Mononuclear cell (primary cell): ENCODE results near the gene PDE4D. TPM values are rescaled to one million over a fixed set of nuclear protein-coding genes. Genes with fewer than 3 reads are reported as not detected.

Experiments used
- H3K27me3 ChIP-seq: 2 replicates; pipeline ENCODE4 v1.6.0; 2011; ENCODE audit warnings: low read length, control low read depth; ENCODE audit not compliant: insufficient read depth
- H3K4me1 ChIP-seq: 2 replicates; pipeline ENCODE4 v1.5.1; 2011; ENCODE audit warnings: mild to moderate bottlenecking, low read length, control low read depth; ENCODE audit not compliant: insufficient read depth
- H3K4me3 ChIP-seq: 2 replicates; pipeline ENCODE4 v1.5.1; 2011; ENCODE audit warnings: mild to moderate bottlenecking, low read length, moderate library complexity
- H3K9me3 ChIP-seq: 2 replicates; pipeline ENCODE4 v1.5.1; 2011; ENCODE audit warnings: low read depth, mild to moderate bottlenecking, control low read depth, low read length
- total RNA-seq: library from RNA; depleted of rRNA; stranded (reverse); fragments of >200 nt; gene quantifications from one replicate; pipeline ENCODE4 v1.2.3, GENCODE V29; 2012

Gene PDE4D
- total RNA-seq, 1 donor: 171 TPM

DNA sequence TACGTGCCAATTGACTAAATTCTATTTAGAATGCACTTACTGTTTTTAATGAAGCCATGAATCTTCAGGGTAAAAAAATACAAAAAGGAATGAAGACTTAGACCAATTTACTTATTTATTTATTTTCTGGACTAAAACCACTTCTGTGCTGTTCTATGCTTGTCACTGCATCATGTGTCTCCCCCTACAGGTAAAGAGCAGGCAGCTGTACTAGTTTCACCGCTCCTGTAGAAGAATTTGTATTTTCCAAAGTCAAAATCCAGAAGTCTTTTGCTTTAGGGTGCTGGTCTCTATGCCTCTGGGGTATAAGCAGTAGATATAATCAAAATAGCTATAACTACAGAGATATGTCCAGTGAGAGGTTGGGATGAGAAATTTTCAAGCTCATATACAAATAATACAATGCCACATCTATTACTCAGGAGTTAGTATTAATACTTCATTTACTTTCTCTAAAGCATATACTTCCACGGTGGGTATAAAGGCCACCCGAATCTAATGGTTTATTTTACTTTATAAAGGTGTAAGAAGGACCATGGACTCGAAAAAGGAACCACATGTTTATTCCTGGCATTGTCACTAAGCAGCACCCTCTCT, 719.2 kb downstream of the PDE4D start:
- H3K27me3 ChIP-seq: no peaks in the 10 kb centered on the region
- no peak overlapping the region for H3K4me3 ChIP-seq
- no peaks in the 10 kb centered on the region for H3K9me3 ChIP-seq
- peaks cover 9% of the 10 kb centered on the region for H3K4me1 ChIP-seq

DNA sequence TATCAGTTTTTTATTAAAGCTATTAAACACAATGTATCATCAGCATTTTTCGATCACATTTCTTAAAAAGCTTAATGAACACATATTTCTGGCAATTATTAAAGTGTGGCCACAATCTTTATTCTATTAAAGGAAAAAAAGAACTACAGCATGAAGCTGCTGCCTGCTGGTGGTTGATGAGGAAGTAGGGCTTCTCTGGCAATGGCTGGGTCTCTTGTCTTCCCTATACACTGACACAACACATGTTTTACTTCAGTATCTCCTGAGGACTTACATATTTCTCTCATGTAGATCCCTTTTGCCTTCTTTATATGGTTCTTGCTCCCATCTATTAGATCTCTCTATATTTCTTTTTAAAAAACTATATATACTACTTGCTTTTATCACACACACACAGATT, 719.9 kb downstream of the PDE4D start:
- Histone ChIP-seq H3K9me3 (no peaks in the 10 kb centered on the region), H3K27me3 (no peaks in the 10 kb centered on the region), H3K4me3 (no peak overlapping the region), H3K4me1 (peaks cover 8% of the 10 kb centered on the region)

DNA sequence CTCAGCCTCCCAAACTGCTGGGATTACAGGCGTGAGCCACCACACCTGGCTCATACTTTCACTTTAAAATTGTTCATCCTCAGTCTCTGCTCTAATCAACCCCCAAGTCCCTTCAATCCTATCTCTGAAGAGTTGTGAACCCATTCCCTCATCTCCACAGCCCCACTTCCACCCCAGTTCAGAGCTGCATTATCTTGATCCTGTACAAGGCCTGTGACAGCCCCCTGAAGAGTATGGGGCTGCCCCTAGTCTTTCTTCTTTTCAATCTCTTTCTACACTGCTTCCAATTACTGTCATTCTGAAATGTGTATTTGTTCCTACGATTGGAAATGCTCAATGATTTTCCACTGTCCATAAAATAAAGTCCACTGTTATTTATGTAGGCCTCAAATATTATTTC, 722.4 kb downstream of the PDE4D start:
- H3K27me3 ChIP-seq: no peaks in the 10 kb centered on the region
- H3K4me1 ChIP-seq: no peaks in the 10 kb centered on the region
- H3K9me3 ChIP-seq: no peaks in the 10 kb centered on the region
- H3K4me3 ChIP-seq: no peak overlapping the region

DNA sequence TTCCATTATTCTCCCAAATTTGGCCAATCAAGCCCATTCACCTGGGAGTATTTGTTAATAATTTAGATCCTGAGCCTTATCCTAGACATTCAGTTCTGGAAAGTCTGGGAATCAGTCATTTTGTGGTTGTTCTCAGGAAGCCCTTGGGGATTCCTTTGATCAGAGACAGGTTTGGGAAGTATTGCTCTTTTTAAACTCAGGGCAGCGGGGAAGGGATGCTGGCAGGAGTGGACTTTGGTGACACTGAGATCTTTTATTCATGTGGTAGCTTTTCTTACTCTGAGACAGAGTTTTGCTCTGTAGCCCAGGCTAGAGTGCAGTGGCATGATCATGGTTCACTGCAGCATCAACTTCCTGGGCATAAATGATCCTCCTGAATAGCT, 723.8 kb downstream of the PDE4D start:
- Histone ChIP-seq H3K4me3 (no peak overlapping the region), H3K27me3 (no peaks in the 10 kb centered on the region), H3K9me3 (no peaks in the 10 kb centered on the region), H3K4me1 (no peaks in the 10 kb centered on the region)

DNA sequence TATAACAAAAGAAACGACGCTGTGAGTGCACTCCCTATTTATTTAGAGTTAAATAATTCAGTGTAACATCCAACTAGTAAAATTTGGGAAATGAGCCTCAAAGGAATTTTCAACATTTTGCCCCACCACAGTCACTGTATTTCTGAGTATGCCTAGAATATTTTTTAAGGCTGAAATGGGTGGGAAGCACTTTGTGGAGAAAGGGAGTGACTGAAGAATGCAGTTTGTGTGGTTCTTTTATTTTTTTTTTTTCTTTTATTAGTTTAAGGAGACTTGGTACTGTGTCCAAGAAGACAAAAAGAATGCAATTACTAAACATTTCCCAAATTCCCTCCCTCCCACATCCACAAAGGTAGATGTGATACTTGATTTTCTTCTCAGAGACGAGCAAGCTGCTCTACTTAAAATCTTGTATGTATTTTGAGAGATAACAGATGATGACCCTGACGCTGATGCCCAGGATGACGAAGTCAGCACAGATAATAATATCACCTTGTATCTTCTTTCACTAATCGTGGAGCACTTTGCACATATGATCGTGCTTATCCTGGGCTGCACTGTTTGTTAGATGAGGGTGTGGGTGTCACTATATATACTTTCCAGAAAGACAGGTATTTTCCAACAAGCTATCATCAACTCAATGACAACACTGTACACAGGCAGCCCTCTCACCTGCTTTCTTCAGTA, 724.3 kb downstream of the PDE4D start:
- Histone ChIP-seq H3K4me3 (no peak overlapping the region), H3K9me3 (no peaks in the 10 kb centered on the region), H3K27me3 (no peaks in the 10 kb centered on the region), H3K4me1 (no peaks in the 10 kb centered on the region)

DNA sequence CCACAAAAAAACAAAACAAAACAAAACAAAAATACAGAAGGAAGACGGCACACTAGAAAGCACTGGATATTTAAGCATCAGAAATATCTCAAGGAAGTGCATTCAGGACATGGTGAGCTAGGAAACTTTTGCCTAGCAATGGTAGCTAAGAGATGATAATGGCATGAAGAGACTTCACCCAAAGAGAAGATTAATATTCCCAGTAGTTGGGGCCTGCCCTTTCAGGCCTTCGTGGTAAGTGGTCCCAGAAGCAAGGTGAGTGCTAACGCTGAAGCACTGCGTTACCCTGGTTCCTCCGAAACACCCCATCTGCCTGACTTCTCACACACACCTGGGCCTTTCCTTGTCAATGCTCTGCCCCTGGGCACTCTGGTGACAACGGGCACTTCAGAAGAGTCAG, 725.5 kb downstream of the PDE4D start:
- Histone ChIP-seq H3K27me3 (no peaks in the 10 kb centered on the region), H3K9me3 (no peaks in the 10 kb centered on the region), H3K4me1 (no peaks in the 10 kb centered on the region), H3K4me3 (no peak overlapping the region)

DNA sequence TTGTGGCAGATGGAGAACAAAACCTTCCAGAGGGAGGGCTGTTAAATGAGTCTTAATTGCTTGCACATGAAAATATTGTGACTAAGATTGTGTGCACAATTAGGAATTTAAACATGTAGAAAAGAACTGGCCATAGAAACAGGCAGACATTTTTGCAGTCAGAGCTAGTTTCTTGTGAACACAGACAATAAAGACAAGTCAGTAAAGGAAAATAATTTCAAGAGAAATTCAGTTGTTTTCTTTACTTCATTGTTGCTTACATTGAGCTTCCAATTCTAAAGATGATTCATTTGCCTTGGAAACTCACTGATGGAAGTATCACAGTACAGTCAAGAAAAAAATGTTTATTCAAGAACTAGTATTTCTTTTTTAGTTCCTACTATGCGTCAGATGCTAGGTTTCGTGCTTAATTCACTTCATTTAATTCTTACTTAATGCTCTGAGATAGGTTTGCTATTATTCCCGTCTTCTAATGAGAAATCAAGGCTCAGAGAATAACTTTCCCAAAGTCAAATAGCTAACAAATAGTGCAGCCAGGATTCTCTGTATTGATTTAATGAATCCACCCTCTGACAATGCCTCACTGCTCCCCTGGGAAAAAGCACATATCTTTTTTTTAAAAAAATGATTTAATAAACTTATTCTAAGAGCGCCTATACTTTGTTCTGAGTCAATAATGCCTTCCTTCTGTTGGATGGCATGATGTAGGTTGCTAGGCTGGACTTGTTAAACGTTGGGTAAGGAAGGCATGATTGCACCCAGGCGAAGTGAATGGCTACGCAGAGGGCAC, 729.3 kb downstream of the PDE4D start:
- no peaks in the 10 kb centered on the region for H3K9me3 ChIP-seq
- H3K4me1 ChIP-seq: no peaks in the 10 kb centered on the region
- H3K4me3 ChIP-seq: no peak overlapping the region
- H3K27me3 ChIP-seq: no peaks in the 10 kb centered on the region

DNA sequence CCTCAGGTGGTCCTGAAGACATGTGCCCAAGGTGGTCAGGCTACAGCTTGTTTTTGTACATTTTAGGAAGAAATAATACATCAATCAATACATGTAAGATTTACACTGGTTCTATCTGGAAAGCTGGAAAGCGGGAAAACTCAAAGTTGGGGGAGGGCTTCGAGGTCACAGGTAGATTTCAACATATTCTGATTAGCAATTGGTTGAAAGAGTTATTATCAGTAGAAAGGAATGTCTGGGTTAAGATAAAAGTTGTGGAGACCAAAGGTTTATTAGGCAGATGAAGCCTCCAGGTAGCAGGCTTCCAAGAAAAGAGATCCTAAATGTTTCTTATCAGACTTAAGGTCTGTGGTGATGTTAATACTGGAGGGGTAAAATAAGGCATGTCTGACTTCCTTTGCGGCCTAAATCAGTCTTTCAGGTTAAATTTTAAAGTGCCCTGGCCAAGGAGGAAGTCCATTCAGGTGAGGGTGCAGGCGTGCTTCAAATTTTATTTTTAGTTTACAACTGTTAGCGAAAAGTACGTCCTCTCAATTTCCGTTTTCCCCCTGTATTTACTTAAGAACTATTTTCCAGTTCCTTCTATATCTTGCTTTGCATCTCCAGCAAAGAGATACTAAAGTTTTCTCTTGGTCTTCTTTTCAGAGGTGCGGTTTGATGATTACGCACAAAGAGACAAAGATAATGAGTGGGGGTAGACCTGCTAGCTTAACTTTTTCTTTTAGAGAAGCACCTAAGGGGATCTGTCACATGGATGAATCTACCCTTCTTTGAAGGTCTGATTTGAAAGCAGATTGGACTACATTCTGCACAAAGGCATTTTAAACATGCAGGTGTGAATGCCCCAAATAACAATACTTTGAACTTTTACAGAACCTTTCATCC, 732.1 kb downstream of the PDE4D start:
- Histone ChIP-seq H3K27me3 (no peaks in the 10 kb centered on the region), H3K4me3 (no peak overlapping the region), H3K4me1 (no peaks in the 10 kb centered on the region)

DNA sequence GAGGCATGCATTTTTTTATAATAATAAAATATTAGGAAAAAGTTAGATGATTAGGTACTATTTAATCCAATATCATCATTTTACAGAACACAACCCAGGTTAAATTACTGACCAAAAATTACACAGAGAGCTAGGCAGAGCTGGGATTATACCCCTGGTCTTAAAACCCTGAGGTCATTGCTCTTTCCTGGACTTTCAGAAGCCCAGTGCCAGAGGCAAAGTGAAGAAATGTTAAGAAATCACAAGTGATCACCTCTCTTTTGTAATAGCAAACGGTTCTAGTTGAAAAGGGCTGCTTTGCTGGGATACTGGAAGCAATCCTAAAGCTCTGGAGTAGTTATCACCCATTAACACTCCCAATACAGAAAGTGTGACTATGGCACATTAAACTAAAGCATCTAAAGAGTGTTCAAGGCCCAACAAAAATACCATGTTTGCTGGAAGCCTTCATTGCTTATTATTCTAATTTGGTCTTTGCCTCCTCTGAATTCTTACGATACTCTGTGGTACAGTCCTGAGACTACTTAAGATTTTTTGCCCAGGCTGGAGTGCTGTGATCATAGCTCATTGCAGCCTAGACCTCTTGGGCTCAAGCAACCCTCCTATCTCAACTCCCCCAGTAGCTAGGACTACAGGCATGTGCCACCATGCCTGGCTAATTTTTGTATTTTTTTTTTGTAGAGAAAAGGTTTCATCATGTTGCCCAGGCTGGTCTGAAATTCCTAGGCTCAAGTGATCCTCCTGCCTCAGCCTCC, 734.7 kb downstream of the PDE4D start:
- no peaks in the 10 kb centered on the region for H3K9me3 ChIP-seq
- no peak overlapping the region for H3K4me3 ChIP-seq
- no peaks in the 10 kb centered on the region for H3K4me1 ChIP-seq
- no peaks in the 10 kb centered on the region for H3K27me3 ChIP-seq

More for the DNA sequence above, 732.1 kb downstream of the PDE4D start:
- no peaks in the 10 kb centered on the region for H3K9me3 ChIP-seq

DNA sequence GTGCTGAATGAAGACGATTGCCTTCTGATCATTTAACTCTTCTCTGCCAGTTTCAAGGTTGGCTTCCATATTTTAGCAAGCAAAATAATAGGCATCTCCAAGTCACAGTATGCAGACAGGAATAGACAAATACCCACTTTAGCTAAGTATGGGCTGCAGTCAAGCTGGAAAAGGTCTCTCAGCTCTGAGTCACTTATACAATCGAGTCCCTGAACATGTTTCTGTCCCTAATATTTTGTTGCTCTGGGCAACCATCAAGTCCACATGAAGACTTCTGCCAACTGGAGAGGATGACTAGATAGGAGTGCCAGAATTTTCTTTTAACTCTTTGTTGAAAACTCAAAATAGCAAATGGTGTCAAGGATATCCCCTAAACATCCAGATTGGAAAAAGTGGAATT, 735.4 kb downstream of the PDE4D start:
- Histone ChIP-seq H3K27me3 (no peaks in the 10 kb centered on the region), H3K9me3 (no peaks in the 10 kb centered on the region)

DNA sequence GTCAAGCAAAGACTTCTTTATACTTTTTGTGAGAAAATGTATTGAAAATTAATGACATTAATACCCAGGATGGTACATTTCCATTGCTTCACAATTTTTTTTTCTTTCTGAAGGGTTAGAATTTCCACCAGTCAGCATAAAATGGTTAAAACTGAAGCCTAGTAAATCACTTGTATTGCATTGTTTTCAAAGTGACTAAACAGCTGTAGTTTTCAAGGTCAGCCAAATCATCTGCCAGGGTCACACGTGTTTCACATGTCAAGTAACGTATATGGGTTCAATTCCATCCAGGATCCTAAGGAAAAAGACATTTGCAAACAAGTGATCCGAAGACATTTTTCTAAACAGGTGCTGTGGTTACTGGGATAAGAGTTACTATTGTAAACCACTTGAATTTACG, 736.5 kb downstream of the PDE4D start:
- no peaks in the 10 kb centered on the region for H3K9me3 ChIP-seq
- peaks cover 5% of the 10 kb centered on the region for H3K4me1 ChIP-seq
- H3K4me3 ChIP-seq: no peak overlapping the region
- H3K27me3 ChIP-seq: no peaks in the 10 kb centered on the region

More for the DNA sequence above, 735.4 kb downstream of the PDE4D start:
- Histone ChIP-seq H3K4me3 (no peak overlapping the region), H3K4me1 (peaks cover 1% of the 10 kb centered on the region)

DNA sequence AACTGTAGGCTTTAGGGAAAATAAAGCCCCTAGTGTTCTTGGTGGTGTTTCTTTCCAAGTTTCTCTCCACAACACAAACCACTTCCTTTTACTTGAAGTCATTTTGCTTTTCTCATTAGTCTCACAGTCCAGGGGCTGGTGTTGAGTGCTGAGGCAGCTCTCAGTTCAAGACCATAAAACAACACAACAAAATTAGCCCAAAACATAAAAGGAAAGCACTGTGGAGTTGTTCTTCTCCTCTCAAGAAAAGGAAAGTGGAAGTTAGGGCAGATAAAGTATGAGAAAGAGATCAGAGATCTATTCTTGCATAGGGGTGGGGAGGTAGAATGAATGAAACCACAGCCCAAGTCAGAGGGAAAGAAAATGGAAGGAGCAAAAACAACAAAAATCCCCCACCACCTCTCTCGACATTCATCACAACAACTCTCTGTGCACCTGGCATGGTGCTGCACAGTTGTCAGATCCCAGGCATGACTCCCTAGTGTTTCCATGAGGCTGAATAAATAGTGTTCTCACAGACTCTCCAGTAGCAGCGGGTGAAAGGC, 740.8 kb downstream of the PDE4D start:
- peaks cover 5% of the 10 kb centered on the region for H3K4me1 ChIP-seq
- H3K9me3 ChIP-seq: no peaks in the 10 kb centered on the region

DNA sequence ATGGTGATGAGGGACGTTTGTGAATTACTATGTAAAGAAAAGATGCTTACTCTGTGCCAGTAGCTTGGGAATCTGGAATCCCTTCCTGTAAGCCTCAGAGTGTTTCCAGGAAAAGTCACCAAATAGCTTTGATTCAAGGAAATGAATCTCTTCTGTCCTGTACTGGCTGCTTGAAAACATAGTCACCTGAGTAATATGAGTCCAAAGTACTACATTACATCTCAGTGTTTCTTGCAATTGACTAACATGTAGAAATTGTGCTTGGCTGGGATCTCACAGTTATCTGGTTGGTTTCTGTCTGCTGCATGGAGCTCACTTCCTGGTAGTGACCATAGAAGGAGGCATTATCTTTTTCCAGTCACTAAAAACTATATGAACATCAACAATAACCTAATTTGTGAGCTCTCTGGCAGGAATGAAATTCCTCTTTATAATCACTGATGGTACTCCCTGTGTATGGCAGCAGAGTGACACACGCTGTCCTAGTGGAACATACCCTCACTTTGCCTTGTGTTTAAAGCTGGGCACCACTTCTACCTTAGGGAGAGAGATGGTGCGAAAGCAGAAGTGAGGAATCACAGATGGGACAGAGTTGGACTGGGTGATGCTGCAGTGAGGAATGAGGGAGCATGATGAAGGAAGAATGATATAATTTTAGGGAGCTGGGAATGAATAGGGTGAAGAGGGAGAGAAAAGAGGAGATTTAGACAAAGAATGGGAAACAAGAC, 742.2 kb downstream of the PDE4D start:
- Histone ChIP-seq H3K27me3 (no peaks in the 10 kb centered on the region), H3K4me3 (no peak overlapping the region), H3K9me3 (no peaks in the 10 kb centered on the region), H3K4me1 (peaks cover 5% of the 10 kb centered on the region)

More for the DNA sequence above, 740.8 kb downstream of the PDE4D start:
- Histone ChIP-seq H3K27me3 (no peaks in the 10 kb centered on the region), H3K4me3 (no peak overlapping the region)
